HCT116 (cell line): ENCODE data around the gene TACO1. TPM values are rescaled to one million over a fixed set of nuclear protein-coding genes. Genes with fewer than 3 reads are reported as not detected.

Source experiments
- ATAC-seq: fragments of 200-7000 bp; cut with Tn5 transposase; 2 replicates; pipeline ENCODE4 v1.9.1; 2020; ENCODE audit warnings: mild to moderate bottlenecking, moderate library complexity
- BruUV-seq: library from RNA; stranded (reverse); fragments of 400-500 nt; replicated peaks from 2 replicates; lab custom pipeline; 2021; lab: Mats Ljungman, UMichigan
- CTCF ChIA-PET: fragments of 300-600 bp; sonication (Branson Sonifier 250); formaldehyde crosslinking; loops from one replicate; lab custom pipeline; 2021; ENCODE audit warnings: antibody characterized with exemption; lab: Charles Lee
- POLR2A ChIA-PET: fragments of 300-600, 350-600 bp; sonication (Branson Sonifier 250); formaldehyde crosslinking; loops from one replicate; lab custom pipeline; 2021; ENCODE audit warnings: antibody characterized with exemption; lab: Charles Lee
- RAD21 ChIA-PET, 2 experiments: fragments of 300-600 bp; sonication (Branson Sonifier 250); formaldehyde crosslinking; loops; one replicate each; lab custom pipeline; 2023; ENCODE audit warnings: low total read pairs in 2 of 2; ENCODE audit not compliant: uncharacterized antibody in 2 of 2, unreplicated experiment in 2 of 2, low non-redundant PET in 1 of 2; lab: Charles Lee
- DNase-seq: peaks from one replicate; pipeline ENCODE4 v3.0.0-alpha.2; 2010; ENCODE audit warnings: low read depth, low spot score
- H2AFZ ChIP-seq: fragments of 200-600 bp; shearing (Covaris generic), sonication (generic); 2 replicates; pipeline ENCODE4 v1.6.1; 2017; ENCODE audit warnings: low read depth, mixed run types, mixed read lengths, antibody characterized with exemption, low read length; ENCODE audit not compliant: poor library complexity, severe bottlenecking
- H3K27ac ChIP-seq: 2 replicates; pipeline ENCODE4 v1.5.1; 2012; ENCODE audit warnings: low read depth, low read length
- H3K27me3 ChIP-seq: fragments of 200-600 bp; sonication (generic); 2 replicates; pipeline ENCODE4 v1.6.1; 2016; ENCODE audit warnings: mixed run types, low read length, mixed read lengths; ENCODE audit not compliant: insufficient read depth
- H3K36me3 ChIP-seq, 2 experiments: fragments of 200-500 bp in 1 of 2; fragments of 200-600 bp in 1 of 2; sonication (Bioruptor generic) in 1 of 2; sonication (generic) in 1 of 2; 2 replicates each; pipeline versions ENCODE4 v1.5.1 to v1.6.1; 2014 to 2016; ENCODE audit warnings: low read length in 2 of 2, inconsistent platforms in 1 of 2, mixed read lengths in 1 of 2, mixed run types in 1 of 2; ENCODE audit not compliant: insufficient read depth in 2 of 2, control insufficient read depth in 1 of 2
- H3K4me1 ChIP-seq, 2 experiments: fragments of 200-600 bp in 1 of 2; sonication (generic) in 1 of 2; 2 replicates each; pipeline versions ENCODE4 v1.5.1 to v1.6.1; 2012 to 2017; ENCODE audit warnings: low read length in 2 of 2, inconsistent platforms in 1 of 2, mild to moderate bottlenecking in 1 of 2, mixed read lengths in 1 of 2, mixed run types in 1 of 2, moderate library complexity in 1 of 2; ENCODE audit not compliant: insufficient read depth in 2 of 2, control insufficient read depth in 1 of 2
- H3K4me2 ChIP-seq: fragments of 200-600 bp; sonication (generic); 2 replicates; pipeline ENCODE4 v1.6.1; 2017; ENCODE audit warnings: mixed run types, low read length, mixed read lengths
- H3K4me3 ChIP-seq, 2 experiments: fragments of 200-600 bp in 1 of 2; sonication (generic) in 1 of 2; replicated peaks in 1 of 2; 2 replicates each; pipeline ENCODE4 v1.5.1; 2011 to 2016; ENCODE audit warnings: low read length in 2 of 2, control low read depth in 1 of 2, low read depth in 1 of 2, mild to moderate bottlenecking in 1 of 2, mixed read lengths in 1 of 2, mixed run types in 1 of 2
- H3K79me2 ChIP-seq: fragments of 200-600 bp; sonication (generic); 2 replicates; pipeline ENCODE4 v1.6.1; 2017; ENCODE audit warnings: mild to moderate bottlenecking, mixed run types, low read length, moderate library complexity, mixed read lengths; ENCODE audit not compliant: insufficient read depth
- H3K9ac ChIP-seq: fragments of 200-600 bp; sonication (generic); 2 replicates; pipeline ENCODE4 v1.6.1; 2016; ENCODE audit warnings: low read length, mixed read lengths
- H3K9me2 ChIP-seq: fragments of 200-600 bp; sonication (generic), shearing (Covaris generic); 2 replicates; pipeline ENCODE4 v1.6.1; 2017; ENCODE audit warnings: mixed run types, mild to moderate bottlenecking, moderate library complexity; ENCODE audit not compliant: insufficient read depth
- H3K9me3 ChIP-seq, 2 experiments: fragments of 200-500 bp in 1 of 2; fragments of 200-600 bp in 1 of 2; sonication (Bioruptor generic) in 1 of 2; sonication (generic) in 1 of 2; 2 replicates each; pipeline ENCODE4 v1.6.1; 2014 to 2017; ENCODE audit warnings: low read length in 2 of 2, mixed read lengths in 2 of 2, inconsistent platforms in 1 of 2, low read depth in 1 of 2, mild to moderate bottlenecking in 1 of 2, mixed run types in 1 of 2, moderate library complexity in 1 of 2; ENCODE audit not compliant: control insufficient read depth in 1 of 2, insufficient read depth in 1 of 2
- H4K20me1 ChIP-seq: fragments of 200-600 bp; sonication (generic), shearing (Covaris generic); 2 replicates; pipeline ENCODE4 v1.6.1; 2017; ENCODE audit warnings: mixed run types, mild to moderate bottlenecking, moderate library complexity; ENCODE audit not compliant: insufficient read depth
- CEBPB ChIP-seq: IDR thresholded peaks from 2 replicates; pipeline ENCODE4 v1.6.1; 2012; ENCODE audit warnings: low read depth
- EGR1 ChIP-seq: IDR thresholded peaks from 2 replicates; pipeline ENCODE4 v1.6.1; 2012; ENCODE audit warnings: low read depth
- EZH2 ChIP-seq: fragments of 200-600 bp; sonication (generic); IDR thresholded peaks from 2 replicates; pipeline ENCODE4 v1.6.1; 2017; ENCODE audit warnings: antibody characterized with exemption, mixed run types
- JUND ChIP-seq: IDR thresholded peaks from 2 replicates; pipeline ENCODE4 v1.6.1; 2012
- RAD21 ChIP-seq: IDR thresholded peaks from 2 replicates; pipeline ENCODE4 v1.6.1; 2012; ENCODE audit warnings: low read depth, mild to moderate bottlenecking
- ZNF274 ChIP-seq: fragments of 200-500 bp; sonication (Bioruptor generic); IDR thresholded peaks from 2 replicates; pipeline ENCODE4 v1.6.1; 2014; ENCODE audit warnings: mild to moderate bottlenecking, low read depth, low read length, inconsistent platforms
- intact Hi-C: fragments of 100-400 bp; cut with micrococcal nuclease; formaldehyde crosslinking; loops from 2 replicates; pipeline ENCODE4 v1.10.0; 2022
- total RNA-seq: library from RNA; stranded (reverse); gene quantifications from one replicate; pipeline ENCODE4 v1.2.1, GENCODE V29; 2021; ENCODE audit not compliant: unreplicated experiment
- TF ChIP-seq, protein P1 (sequence below): IDR thresholded peaks from 2 replicates; pipeline ENCODE4 v1.6.1; 2011; ENCODE audit warnings: mild to moderate bottlenecking, low read length, moderate library complexity; ENCODE audit not compliant: insufficient replicate concordance; ENCODE audit errors: extremely low read depth
- TF ChIP-seq, protein P2 (sequence below): IDR thresholded peaks from 2 replicates; pipeline ENCODE4 v1.6.1; 2012
- TF ChIP-seq, protein P3 (sequence below): IDR thresholded peaks from 2 replicates; pipeline ENCODE4 v1.6.1; 2012; ENCODE audit warnings: low read depth

TACO1 gene
- total RNA-seq, 1 experiment from 2014 or later, result 39.6 TPM

DNA sequence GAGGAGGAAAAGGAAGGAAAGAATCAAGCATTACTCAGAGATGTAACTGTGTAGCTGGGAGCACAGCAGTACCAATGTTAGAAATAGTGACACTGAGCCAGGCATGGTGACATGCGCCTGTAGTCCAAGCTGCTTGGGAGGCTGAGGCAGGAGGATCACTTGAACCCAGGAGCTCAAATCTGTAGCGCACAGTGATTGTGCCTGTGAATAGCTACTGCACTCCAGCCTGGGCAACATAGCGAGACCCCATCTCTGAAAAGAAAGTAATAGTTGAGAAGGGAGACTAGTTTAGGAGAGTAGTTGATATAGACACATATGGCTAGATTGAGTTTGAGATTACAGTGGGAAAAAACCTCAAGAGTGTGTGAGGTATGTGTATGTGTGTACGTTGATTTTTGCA lies 39.3 kb downstream of the TACO1 start:
- H3K4me3 ChIP-seq, result no peak overlapping the region
- ATAC-seq (no peak), DNase-seq (no peak)
- no peaks in the 10 kb centered on the region for H3K4me1 ChIP-seq
- H3K9me3 ChIP-seq, result no peaks in the 10 kb centered on the region
- no peaks in the 10 kb centered on the region for H4K20me1 ChIP-seq
- ChIA-PET CTCF (no interaction called here), POLR2A (interaction anchor here (1.1 kb wide), 1 partner anchor 18 kb away, joined by 3 read pairs; the partner anchor contains the start of gene MAP3K3), RAD21 (no interaction called here)
- no peaks in the 10 kb centered on the region for H3K36me3 ChIP-seq
- H3K79me2 ChIP-seq, result no peaks in the 10 kb centered on the region
- H3K4me2 ChIP-seq, result no peak overlapping the region
- no peaks in the 10 kb centered on the region for H3K27me3 ChIP-seq
- no peak overlapping the region for H3K27ac ChIP-seq
- BruUV-seq, result no TSS peak
- H3K9ac ChIP-seq, result no peak overlapping the region
- no peaks in the 10 kb centered on the region for H3K9me2 ChIP-seq
- intact Hi-C loops, result no loop called here
- TF ChIP-seq CEBPB (no peak), EGR1 (no peak), JUND (no peak), EZH2 (no peak), RAD21 (no peak), ZNF274 (no peak)
- TF ChIP-seq, protein P1, sequence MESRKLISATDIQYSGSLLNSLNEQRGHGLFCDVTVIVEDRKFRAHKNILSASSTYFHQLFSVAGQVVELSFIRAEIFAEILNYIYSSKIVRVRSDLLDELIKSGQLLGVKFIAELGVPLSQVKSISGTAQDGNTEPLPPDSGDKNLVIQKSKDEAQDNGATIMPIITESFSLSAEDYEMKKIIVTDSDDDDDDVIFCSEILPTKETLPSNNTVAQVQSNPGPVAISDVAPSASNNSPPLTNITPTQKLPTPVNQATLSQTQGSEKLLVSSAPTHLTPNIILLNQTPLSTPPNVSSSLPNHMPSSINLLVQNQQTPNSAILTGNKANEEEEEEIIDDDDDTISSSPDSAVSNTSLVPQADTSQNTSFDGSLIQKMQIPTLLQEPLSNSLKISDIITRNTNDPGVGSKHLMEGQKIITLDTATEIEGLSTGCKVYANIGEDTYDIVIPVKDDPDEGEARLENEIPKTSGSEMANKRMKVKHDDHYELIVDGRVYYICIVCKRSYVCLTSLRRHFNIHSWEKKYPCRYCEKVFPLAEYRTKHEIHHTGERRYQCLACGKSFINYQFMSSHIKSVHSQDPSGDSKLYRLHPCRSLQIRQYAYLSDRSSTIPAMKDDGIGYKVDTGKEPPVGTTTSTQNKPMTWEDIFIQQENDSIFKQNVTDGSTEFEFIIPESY, result no peak
- TF ChIP-seq, protein P2, sequence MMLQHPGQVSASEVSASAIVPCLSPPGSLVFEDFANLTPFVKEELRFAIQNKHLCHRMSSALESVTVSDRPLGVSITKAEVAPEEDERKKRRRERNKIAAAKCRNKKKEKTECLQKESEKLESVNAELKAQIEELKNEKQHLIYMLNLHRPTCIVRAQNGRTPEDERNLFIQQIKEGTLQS, result no peak
- TF ChIP-seq, protein P3, sequence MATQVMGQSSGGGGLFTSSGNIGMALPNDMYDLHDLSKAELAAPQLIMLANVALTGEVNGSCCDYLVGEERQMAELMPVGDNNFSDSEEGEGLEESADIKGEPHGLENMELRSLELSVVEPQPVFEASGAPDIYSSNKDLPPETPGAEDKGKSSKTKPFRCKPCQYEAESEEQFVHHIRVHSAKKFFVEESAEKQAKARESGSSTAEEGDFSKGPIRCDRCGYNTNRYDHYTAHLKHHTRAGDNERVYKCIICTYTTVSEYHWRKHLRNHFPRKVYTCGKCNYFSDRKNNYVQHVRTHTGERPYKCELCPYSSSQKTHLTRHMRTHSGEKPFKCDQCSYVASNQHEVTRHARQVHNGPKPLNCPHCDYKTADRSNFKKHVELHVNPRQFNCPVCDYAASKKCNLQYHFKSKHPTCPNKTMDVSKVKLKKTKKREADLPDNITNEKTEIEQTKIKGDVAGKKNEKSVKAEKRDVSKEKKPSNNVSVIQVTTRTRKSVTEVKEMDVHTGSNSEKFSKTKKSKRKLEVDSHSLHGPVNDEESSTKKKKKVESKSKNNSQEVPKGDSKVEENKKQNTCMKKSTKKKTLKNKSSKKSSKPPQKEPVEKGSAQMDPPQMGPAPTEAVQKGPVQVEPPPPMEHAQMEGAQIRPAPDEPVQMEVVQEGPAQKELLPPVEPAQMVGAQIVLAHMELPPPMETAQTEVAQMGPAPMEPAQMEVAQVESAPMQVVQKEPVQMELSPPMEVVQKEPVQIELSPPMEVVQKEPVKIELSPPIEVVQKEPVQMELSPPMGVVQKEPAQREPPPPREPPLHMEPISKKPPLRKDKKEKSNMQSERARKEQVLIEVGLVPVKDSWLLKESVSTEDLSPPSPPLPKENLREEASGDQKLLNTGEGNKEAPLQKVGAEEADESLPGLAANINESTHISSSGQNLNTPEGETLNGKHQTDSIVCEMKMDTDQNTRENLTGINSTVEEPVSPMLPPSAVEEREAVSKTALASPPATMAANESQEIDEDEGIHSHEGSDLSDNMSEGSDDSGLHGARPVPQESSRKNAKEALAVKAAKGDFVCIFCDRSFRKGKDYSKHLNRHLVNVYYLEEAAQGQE, result no peak
- no peak overlapping the region for H2AFZ ChIP-seq
